ENCODE results near the gene KCNQ1.

Gene KCNQ1

DNA sequence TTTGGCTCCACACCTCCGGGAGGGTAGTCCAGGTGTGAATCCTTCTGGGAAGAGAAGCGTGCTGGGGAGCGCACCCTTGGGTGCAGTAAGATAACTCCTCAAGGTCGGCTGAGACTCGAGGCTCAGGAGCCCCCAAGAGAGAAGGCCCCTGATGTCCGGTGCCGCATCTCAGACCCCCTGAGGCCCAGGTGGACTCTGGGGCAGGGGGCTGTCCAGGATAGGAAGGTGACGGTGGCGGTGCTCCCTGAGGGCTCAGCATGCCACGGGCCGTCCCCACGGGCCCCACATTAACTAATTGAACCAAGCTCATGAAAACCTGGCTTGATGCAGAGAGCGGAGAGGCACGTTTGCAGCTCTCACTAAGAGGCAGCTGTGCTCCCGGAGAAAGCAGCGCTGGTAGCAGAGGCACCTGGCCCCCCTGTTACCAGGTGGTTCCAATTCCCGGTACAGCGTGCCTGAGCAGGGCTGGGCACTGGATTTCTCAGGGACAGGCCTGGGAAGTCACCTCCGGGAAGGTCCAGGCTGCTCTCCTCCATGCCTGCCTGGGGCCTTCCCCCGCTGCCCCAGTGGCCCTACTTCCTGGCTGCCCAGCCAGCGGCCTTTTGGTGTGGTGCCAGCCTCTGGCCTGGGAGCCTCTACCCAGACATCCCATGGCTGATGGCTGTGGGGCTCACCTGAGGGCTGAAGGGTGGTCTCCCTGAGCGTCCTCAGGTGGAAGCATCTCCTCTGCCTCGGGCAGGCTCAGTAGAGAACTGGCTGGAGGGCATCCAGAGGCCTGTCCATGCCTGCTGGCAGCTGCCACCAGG lies 1.1 kb downstream of the KCNQ1 start:
- no peak for DNase-seq

DNA sequence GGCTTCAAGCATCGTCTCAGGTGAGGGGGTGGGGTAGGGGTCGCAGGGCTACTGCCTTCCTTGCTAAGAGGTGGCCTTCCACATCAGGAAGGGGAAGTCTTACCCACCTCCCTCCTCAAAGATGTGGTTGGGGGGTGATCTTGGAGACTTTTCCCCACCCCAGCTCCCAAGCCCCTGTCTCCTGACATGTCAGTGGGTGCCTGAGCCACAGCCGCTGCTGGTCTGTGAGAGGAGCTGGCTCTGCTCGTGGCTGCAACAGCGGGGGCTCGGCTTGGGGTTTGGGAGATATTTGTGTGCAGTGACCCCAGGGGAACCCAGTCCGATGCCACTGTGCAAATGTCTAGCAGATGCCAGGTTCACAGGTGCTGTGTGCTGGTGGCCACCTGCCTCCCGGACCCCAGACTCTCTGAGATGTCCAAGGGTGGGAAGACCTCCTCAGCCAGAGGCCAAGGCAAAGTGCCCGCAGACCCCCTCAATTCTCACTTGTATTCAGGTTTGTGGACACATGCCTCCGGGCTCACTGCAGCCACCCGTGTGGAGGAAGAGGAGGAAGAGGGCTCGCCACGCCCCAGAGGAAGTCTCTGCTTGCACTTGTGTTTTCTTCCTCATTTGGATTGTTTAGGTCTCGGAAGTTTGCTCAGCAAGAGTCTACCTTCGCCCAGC lies 1.9 kb downstream of the KCNQ1 start:
- no peak for DNase-seq

DNA sequence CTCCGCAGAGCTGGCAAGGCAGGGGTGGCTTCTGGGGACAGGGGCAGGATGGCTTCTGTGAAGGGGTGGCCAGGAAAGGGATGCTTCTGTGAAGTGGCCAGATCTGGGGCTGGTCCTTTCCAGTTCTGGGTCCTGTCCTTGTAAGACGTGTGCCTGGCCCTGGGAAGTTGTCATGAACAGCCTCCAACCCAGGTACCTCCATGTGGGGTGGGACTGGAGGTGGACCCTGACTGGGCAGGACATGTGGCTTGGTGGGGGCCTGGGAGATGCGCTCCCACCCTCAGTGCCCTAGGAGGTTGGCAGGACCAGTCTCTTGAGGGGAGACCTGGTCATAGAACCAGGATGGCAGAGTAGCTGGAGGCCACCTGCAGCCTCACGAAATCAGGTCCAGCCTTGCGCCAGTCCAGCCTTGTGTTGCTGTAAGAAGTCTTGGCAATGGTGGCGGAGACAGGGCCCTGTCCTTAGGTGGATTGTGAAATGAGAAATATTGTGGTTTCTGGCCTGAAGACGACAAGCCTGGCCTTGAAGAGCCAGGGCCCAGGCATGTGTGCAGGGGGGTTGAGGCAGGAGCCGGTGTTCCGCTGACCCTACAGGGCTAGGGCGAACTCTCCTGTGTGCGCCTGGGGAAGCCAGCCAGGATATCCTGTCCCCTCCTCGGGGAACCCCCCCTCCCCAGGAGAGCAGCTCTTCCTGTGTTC lies 2.6 kb downstream of the KCNQ1 start:
- DNase-seq = no peak

DNA sequence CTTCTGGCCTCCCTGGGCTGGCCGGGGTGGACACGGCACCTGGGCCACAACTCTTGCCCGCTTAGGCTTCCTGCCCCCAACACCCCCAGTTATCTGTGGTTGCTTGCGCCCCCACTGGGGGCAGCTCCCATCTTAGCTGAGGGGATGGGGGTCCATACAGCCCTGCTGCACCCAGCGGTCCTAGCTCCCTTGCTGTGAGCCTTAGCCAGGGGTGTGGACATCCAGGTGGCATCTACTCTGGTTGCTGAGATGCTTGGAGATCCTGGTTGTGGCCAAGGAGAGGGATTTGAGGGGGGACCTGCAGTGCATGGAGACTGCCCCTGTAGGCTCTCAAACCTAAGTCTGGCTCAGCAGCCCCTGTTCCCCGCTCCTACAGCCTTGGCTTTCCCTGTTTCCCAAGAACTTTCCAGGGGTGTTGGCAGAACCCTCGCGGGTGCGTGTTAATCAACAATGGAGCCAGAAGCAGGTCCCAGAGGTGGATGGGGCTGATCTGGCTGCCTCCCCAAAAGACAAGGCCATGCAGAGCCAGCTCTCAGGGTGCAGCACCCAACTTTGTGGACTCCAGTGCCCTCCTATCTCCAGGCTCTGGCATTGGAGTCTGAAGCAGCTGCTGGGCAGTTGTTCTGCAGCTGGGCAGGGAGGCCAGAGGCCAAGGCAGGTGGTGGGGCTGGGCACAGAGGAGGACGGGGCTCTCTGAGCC lies 3.3 kb downstream of the KCNQ1 start:
- no peak for DNase-seq

DNA sequence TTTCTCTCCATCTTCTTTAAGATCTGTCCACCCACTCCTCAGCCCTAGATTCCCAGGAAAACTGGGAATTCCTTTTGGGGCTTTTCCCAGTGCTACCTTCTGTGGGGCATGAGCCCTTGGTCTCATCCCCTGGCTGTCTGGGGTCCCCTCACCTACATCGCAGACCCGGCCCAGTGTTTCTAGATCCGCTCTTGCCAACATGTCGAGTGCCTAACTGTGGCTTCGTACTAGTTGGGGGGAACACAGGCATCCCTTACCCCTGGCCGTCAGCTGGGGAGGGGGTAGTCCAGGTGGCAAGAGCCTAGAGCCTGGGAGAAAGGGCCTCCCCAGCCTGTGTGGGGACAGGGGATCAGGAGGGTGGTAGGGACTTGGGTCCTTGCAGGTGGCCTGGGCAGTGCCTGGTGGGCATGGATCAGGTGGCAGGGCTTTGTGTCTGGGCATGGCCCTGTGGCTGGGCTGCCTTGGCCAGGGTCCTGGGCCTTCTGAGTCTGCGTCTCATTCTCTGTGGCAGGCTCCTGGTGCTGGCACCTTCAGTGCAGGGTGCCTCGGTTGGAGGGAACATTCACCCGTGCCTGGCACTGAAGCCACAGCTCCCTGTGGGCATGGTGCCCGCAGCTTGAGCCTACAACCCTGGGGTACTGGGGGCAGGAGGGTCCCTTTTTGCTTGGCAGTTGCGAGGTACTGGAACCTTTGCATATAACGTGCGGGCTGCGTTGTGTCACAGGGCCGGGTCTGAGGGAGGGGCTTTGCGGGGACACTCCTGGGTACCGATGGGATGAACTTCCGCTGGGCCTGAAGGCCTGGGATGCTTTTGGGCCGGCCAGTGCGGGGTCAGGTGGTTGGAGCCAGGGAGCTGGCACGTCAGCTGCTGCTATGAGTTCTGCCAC lies 4.1 kb downstream of the KCNQ1 start:
- no peak for DNase-seq

DNA sequence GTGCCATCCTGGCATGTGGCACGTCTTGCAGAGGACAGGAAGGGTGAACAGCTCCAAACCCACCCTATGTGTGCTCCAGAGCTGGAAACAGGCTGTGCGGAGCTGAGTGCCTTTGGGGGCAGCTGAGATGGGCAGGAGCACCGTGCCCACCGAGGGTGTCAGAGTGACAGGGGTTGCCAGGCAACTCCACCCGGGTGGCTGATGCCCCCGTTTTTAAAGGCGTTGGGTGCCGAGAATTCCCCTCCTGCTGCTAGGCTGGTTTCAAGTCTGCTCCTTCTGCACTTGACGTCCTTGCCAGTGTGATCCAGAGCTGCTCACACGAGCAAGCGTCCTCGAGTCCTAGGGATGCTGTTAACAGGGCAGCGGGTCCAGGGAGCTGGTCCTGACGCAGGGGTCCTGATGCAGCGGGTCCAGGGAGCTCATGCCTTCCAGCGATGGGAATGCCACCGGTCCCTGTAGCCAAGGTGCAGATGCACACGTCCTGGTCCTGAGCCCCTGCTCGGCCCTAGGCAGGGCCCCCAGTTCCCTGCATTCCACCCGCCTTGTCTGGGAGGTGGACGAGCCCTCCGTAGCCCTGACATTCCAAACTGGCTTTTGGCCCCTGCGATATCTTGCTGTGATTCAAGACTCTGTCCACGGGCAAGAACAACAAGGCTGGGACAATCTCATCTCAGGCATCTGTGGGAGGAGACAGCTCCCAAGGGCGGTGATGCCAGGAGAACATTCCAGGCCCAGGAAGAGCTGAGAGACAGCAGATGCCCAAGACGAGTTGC lies 4.9 kb downstream of the KCNQ1 start:
- no peak for DNase-seq

DNA sequence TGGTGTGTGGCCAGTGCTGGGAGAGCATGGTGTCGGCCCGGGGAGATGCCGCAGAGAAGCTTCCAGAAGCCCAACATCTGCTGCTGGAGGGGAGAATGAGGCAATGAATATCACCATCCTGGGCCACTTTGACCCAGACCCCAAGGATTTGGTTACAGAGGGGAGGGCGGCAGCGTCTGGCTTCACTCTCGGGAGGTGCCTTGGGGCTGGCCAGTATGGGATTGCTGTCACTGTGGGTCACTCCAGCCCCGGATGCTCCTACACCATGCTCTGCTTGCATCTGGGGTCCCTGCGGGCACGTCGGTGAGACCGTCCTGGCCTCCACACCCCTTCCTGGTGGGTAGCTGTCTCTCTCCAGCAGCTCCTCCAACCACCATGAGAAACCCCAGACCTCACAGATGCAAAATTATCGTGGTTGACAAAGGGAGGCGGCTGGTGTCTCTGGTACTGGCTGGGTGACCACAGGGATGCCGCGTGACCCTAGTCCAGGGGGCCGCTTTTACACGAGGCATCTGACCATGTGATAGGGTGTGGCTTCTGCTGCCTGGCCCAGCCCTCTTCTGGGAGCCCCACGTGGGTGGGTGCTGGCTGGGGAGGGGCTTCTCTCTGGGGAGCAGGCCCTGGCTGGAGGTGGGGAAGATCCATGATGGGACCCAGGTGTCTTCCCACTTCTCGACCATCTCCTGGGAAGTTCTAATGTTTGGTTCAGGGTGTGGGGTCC lies 5.7 kb downstream of the KCNQ1 start:
- no peak for DNase-seq

DNA sequence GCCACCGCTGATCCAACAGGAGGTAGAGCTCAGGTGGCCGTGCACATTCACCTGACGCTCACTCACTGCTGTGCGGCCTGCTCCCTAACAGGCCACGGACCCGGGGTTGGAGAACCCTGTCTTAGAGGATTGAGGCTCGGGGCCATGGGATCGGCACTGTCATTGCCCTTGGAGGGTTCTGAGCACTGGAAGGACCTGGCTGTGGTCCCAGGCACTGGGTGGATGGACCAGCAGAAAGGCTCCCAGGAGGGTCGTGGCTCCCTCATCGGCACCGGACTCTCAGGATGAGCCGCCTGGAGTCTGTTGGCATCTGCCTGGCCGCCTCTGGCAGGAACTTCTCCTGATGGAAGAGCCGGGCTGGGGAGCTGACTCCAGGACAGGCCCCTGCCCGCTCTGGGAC lies 6.5 kb downstream of the KCNQ1 start:
- DNase-seq = no peak

DNA sequence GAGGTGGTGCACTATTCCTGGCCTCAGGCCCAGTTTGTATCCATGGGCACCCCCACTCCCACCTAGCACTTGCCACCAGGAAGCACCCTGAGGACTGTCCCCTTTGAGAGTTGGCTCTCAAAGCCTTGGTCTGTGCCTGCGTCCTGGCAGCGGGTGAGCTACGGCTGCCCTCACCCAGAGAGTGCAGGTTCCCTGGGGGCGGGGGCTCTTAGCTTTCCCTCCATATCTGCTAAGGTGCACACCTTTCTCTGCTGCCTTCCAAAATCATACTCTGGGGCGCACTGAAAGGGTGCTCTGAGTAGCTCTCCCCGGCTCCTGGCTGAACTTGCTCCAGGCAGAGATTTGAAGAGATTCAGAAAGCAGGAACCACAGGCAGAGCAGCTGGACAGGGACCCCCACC lies 7.1 kb downstream of the KCNQ1 start:
- DNase-seq = no peak

DNA sequence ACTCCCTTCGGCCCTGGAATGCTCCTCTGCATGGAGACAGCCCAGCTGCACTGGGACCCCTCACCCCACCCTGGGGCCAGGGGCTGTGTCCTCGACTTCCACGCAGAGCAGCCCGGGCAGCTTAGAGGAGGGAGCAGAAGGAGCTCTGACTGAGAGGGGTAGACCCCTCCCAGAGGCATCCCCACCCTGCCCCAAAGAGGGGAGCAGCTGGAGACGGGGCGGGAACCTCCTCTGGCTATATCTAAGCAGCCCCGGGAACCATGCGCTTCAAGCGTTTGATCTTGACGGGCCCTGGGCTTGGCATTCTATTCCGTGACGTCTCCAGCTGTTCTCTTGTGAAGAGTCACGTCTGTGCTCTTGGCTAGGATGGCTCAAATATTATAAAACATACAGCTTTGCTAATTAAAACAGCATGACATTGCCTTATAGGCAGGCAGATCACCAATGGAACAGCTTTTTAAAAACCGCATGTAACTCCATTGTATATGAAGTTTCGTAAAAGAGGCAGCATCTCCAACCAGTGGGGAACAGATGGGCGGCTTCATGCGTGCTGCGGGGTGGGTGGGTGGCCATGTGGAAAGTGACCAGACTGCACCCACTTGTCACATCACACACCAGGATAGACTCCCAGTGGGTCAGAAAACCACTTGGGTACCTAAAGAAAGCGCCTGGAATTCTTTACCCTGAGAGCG lies 7.7 kb downstream of the KCNQ1 start:
- no peak for DNase-seq

DNA sequence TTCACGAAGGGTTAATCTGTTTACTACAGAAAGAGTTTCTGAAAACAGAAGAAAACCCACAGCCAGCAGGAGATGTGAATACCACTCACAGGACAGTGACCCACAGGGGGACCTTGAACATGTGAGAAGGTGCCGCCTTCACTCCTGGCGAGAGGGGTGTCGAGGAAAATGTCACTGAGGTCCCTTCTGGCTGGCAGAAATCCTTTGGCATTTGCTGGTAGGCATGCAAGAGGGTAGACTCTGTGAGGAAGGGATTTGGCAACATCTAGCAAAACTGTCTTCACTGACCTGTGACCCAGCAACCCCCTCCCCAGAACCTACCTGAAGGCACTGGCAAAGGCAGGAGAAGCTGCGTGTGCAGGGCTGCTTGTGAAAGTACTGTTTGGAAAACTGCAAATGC lies 8.6 kb downstream of the KCNQ1 start:
- no peak for DNase-seq

DNA sequence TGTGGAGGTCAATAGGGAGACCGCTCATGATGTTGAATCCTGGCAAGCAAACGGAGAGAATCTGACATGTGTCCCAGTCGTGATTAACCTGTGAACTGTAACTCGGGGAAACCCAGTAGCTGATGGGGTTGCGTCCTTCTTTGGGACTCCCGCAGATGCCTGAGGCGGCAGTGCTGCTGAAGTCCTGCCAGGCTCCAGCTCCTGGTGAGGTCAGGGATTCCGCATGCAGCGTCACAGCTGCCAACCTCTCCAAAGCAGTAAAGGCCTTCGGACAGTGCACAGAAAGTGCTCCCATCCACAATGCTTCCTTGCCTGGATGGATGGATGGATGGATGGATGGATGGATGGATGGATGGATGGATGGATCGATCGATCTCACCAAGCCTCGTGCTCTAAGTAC lies 13.5 kb downstream of the KCNQ1 start:
- no peak for DNase-seq

DNA sequence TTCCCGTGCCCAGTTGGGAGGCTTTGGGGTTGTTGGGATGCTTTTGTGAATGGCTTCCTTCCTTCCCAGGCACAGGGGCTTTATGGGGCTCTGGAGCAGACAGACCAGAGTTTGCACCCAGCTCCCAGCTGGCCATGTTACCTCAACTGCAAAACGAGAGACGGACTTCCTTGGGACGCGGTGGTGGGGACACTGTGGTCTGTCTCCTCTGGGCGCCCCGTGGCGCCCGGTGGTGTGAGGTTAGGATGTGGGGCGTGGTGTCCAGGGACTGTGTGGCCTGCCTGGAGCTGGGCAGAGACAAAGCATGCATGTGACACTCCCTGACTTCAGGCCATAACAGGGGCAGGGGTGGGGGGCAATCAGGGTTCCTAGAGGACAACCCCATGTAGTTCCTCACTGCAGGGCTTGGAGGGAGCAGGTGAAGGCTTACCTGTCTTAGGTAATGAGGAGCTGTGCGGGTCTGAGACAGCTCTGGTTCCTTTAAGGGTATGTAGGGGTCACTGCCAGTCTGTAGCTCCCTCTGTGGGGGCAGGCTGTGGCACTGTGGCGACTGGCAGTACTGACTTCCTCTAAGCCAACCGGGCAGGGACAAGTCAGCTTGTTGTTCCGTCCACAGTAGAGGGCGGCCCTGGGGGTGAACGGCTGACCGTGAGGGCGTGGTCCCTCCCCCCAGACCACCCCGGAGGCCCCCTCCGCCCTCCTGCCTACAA lies 14.4 kb downstream of the KCNQ1 start:
- DNase-seq = no peak

DNA sequence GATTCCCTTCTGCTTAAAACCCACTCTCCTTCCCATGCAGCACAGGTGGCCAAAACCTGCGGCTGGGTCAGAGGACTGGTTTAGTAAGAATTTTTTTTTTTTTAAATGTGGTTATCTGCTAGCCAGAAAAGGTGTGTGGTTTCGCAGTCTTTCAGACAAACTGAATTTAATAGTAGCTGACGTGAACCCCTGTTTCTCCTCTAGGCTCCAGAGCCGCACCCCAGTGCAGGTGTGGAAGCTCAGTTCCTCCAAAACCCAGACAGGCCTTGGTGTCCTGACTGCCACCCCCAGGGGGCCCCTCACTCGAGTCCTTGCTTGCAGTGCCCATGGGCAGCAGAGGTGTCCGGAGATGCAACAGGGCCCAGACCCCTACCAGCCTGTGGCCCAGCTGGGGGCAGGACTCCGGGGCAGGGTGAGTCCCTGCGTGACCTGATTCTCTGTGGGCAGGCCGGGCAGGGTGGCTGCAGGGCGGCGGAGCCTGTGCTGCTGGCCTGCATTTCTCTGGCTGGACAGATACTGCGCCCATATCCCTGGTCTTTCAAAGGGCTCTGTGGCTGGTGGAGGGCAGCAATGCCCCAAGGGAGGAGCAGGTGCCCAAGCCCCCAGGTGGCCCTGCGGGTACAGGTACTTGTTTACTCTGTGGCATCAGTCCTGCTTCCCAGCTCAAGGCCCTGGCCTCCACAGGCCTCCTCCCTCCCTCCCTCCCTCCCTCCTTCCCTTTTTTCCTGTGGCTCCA lies 15.2 kb downstream of the KCNQ1 start:
- no peak for DNase-seq

DNA sequence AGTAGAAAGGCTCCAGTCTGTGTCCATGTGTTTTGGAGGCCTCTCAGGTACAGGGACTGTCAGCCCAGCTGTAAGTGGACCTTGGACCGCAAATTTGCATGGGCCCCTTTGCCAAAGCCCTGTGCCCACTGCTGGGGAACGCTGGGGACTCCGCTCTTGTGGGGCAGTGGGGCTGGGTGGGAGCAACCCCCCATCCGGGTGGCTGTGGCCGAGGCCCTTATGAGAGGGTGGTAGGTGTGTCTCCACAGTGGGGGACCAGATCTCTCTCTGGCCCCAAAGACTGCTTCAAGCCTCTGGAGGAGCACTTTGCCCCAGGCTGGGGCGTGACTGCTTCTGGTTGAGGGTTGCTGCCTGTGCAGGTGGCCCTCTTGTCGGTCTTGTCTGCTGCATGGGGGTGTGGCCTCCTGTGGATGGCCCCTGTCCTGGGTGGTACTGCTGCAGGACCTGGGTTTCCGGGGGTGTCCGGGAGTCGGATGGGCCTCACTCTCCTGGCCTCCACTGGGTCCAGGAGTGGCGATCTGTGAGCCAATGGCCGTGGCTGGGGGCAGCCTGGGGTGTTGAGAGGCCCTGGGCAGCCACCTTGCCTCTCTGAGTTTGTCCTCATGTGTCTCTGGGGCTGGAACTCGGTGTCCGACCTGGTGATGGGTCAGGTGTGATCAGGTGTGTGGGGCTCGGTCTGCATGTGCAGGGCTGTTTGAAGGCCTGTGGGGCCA lies 15.9 kb downstream of the KCNQ1 start:
- DNase-seq = no peak

DNA sequence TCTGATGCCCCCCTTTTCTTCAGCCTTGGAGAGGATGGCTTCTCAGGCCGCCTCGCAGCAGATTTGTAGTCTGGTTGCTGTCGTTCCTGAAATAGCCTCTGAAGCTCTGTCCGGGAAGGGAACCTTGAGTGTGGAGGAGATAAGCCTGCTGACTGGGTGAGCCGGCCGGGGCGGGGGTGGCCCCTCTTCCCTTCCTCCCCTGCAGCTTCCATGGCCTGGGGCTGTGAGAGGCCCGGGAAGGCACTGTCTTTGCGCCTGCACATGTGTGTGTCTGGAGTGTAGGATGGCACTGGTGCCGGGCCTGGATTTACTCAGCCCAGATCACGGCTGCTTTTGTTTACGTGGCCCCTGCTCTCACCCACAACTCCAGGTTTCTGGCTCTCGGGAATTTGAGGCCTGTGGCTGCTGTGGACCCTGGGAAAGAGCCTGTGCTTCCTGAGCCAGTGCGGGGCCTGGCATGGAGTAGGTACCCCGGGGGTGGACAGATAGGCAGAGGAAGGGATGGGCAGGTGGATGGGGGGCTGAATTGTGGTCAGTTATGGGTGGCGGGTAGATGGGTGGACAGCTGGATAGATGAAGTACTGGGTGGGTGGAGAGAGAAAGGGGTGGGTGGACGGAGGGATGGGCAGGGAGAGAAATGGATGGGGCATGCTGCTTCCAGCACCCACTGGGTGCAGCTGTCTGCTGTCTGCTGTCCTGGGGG lies 16.6 kb downstream of the KCNQ1 start:
- no peak for DNase-seq

DNA sequence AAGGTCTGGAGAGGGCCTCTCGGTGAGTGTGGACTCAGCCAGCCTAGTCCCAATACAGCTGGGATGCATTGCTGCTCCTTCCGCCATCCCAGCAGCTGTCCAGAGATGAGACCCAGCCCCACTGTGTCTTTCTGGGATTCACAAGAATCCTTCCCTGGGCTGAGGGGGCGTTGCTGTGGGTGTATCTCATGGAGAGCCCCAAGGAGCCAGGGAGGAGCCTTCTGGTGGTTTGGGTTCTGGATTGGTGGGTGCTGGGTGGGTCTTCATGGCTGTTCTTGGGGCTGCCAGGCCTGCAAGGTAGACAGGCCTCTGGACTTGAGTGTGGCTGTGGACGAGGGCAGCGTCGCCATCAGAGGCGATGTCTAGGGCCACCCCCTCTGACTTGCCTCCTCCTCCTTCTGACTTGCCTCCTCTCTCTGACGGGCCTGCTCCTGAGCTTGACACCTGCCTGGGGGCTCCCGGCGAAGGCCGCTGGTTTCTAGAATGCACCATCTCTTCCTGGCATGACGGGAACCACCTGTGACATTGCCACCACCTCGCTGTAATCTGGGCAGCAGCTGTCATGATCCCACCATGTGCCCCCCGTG lies 17.2 kb downstream of the KCNQ1 start:
- no peak for DNase-seq
